ENCODE measurements around the gene CNTN5. TPM values are rescaled to one million over a fixed set of nuclear protein-coding genes. Genes with fewer than 3 reads are reported as not detected.

CNTN5 gene
- total RNA-seq, 4 donors from 2014 or later: not detected

DNA sequence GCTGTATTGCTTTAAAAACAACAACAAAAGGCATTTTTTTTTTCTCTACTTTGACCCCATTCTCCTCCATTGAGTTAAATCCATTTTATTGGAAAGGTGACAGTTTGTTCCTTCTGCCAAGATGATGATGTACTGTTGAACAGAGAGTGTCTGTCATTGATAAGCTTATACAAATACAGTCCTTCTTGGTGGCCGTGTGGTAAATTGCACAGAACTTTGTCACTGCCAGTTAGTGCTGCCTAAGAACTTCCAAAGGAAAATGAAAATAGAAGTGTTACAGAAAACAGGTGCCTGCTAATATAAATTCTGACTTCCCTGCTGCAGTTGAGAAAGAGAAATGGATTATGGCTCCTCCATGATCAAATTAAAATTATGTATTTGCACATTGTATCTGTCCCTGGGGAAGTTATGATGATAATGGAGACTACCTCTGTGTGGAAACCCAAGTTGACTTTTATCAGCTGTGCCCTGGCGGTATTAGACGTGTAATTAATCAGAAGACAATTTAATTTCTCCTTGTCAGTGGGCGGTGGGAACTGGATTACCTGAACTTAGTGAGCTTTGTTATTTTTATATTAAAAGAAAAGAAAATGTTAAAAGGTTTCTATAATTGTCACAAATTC is 546.7 kb downstream of the CNTN5 start:
- TF ChIP-seq CTCF (IDR thresholded peaks at IDR 0.05): no peak
- no peak for ATAC-seq (ENCODE audit: low FRiP score)
- no peak for DNase-seq (ENCODE audit: low spot score)

DNA sequence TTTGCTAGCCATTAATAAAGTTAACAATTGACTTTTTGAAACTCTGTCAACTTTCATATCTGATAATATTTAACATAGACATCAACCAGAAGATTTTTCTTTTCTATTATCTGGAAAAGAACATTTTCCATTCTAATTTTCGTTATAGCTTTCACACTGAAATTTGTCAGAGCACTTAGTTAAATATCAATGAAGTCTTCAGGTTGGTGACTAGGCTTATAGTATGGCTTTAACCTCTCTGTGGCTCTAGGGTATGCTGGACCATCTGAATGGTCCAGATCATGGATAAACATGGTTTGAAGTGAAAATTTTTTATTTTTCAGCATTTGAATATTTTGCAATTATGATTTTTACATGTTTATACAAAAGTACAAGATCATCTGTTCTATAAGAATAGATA is 548.1 kb downstream of the CNTN5 start:
- no peak for DNase-seq (ENCODE audit: low spot score)
- TF ChIP-seq CTCF (IDR thresholded peaks at IDR 0.05): no peak
- ATAC-seq (ENCODE audit: low FRiP score): no peak

DNA sequence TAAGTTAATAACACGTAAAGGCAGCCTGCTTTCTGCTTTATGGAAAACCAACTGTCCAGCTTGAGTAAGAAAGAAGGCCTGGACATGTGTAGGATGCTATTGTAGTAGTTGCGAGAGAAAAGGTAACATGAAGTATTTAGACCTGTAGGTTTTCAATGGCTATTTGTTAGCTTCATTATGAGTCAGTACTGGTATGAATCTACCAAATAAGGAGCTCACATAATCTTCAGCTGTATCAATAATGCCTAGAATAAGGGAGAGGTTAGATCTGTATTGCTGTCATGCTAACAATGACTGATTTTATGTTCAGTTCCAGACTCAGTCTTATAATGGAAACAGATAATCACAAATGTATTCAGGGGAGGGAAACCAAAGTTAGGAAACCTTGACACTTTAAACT is 550.3 kb downstream of the CNTN5 start:
- DNase-seq (ENCODE audit: low spot score): no peak
- ATAC-seq (ENCODE audit: low FRiP score): no peak
- no peak for TF ChIP-seq CTCF (IDR thresholded peaks at IDR 0.05)

DNA sequence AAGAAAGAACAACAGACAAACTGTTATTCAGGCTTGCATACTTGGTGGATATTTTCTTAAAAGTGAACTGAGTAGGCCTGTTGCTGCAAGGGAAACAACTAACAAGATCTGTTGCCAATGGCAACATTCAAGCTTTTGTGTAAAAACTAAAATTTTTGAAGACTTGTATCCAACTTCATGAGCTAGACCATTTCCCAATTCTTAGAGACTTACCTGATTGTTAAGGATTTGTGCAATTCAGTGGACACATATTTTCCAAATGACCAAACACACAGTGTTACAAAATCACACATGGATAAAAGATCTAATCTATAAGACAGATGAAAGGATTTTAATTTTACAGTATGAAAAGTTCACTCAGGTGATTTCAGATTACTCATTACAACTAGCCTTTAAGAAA is 564.1 kb downstream of the CNTN5 start:
- DNase-seq (ENCODE audit: low spot score): no peak
- no peak for TF ChIP-seq CTCF (IDR thresholded peaks at IDR 0.05)
- ATAC-seq (ENCODE audit: low FRiP score): no peak

DNA sequence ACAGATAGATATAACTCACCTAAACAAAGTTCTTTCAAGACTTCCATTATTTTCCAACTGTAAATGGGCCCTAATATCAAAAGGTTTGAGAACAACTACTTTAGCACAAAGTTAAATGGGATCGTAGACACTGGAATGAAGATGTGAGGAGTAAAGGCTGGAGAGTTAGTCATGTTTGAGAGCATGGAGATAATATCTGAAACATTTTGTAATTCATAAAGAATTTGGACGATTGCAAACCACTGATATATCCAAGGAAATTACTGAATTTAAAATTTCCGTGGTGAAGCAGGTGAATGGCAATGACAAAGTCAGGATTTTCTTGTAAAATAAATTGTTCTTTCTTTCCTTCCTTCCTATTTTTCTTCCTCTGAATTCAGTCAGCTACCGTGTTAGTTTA is 564.9 kb downstream of the CNTN5 start:
- no peak for TF ChIP-seq CTCF (IDR thresholded peaks at IDR 0.05)
- DNase-seq (ENCODE audit: low spot score) (no peak), ATAC-seq (ENCODE audit: low FRiP score) (no peak)

GRCh38 chr11:99589771-99590170 is 569.0 kb downstream of the CNTN5 start:
- no peak for DNase-seq (ENCODE audit: low spot score)
- TF ChIP-seq CTCF (IDR thresholded peaks at IDR 0.05): no peak
- no peak for ATAC-seq (ENCODE audit: low FRiP score)

DNA sequence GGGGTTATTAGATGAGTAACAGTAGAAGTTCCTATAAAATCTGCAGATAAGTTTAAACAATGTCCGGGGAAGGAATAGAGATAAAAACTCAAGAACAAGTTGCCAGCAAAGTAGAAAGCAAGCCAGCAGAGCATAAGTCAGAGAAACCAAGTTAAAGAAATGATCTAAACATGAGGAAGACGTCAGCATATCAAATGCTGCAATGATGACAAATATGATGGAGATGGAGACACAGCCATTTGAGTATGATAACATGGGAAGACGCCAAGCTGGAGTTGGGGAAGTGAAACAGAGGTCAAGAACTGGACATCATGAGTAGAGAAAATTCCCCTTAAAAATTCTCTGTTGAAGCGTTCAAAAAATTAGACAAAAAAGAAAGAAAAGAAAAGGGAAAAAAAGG is 571.5 kb downstream of the CNTN5 start:
- ATAC-seq (ENCODE audit: low FRiP score): no peak
- DNase-seq (ENCODE audit: low spot score): no peak
- TF ChIP-seq CTCF (IDR thresholded peaks at IDR 0.05): no peak
